Fibroblast of pulmonary artery (primary cell): ENCODE results near the gene GRM8.

Experiments used
- DNase-seq: peaks from one replicate; pipeline ENCODE4 v3.0.0-alpha.2; 2010; ENCODE audit warnings: low read depth
- H3K4me3 ChIP-seq: replicated peaks from 2 replicates; pipeline ENCODE4 v1.5.1; 2011; ENCODE audit warnings: low read depth, mild to moderate bottlenecking, control low read depth, low read length, moderate library complexity
- TF ChIP-seq, protein P1 (sequence below): IDR thresholded peaks from 2 replicates; pipeline ENCODE4 v1.5.1; 2011; ENCODE audit warnings: mild to moderate bottlenecking, control low read depth, low read length, inconsistent platforms; ENCODE audit errors: missing control alignments

The GRM8 gene

DNA sequence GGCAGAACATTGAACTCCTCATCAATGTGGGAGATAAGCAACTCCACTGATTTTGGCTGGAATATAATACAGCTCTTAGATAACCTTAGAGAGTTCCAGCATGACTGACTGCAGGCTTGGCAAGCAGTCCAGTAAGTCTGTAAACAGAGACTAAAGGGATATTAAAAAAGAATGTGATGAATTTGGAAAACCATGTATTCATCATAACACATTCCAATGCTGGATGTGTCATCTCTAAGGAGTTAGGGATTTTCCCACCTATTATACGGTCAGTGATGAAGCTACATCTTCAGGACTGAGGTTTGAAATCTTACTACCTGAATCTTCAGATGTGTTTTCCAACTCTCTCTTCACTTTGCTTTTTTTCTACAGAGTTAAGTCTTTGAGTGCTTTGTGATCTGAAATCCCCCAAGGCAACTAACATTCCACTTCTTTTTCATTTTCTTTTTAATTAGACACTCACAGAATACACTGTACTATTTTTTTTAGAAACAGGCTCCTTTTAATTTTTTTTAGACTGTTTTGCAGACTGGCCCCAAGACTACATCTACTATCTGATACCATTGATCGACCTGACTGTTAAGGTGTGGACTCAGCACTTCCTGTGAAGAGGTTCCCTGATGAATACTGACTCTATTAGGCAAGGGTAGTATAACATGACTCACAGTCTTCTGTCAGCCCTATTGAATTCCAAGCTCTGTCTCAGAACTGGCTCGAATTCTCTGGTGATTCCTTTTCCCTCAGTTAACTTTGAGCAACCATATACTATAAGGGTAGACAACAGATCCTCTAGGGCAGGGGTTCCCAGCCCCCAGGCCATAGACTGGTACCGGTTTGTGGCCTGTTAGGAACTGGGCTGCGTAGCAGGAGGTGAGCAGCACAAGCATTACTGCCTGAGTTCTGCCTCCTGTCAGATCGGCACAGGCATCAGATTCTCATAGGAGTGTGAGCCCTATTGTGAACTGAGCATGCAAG is 678.2 kb downstream of the GRM8 start:
- TF ChIP-seq, protein P1, sequence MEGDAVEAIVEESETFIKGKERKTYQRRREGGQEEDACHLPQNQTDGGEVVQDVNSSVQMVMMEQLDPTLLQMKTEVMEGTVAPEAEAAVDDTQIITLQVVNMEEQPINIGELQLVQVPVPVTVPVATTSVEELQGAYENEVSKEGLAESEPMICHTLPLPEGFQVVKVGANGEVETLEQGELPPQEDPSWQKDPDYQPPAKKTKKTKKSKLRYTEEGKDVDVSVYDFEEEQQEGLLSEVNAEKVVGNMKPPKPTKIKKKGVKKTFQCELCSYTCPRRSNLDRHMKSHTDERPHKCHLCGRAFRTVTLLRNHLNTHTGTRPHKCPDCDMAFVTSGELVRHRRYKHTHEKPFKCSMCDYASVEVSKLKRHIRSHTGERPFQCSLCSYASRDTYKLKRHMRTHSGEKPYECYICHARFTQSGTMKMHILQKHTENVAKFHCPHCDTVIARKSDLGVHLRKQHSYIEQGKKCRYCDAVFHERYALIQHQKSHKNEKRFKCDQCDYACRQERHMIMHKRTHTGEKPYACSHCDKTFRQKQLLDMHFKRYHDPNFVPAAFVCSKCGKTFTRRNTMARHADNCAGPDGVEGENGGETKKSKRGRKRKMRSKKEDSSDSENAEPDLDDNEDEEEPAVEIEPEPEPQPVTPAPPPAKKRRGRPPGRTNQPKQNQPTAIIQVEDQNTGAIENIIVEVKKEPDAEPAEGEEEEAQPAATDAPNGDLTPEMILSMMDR: no peak
- peak; percentile 29 for DNase-seq
- H3K4me3 ChIP-seq: no peak overlapping the region

DNA sequence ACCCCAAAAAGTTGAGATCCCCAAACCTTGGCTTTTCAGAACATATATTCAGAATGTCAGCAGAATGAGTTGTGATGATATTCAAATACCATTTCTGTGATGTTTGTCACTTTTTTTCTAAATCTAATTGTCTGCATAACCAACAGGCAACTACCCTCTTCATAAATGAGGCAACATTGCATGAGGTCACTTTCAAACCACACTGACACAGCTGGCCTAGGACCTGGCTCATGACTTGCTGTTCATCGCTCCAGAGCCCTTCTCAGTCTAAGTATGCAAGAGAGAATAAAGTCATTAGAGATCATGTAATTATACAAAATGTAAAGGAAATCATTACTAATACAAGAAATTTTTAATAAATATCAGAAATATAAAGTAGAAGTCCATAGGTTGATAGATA is 681.9 kb downstream of the GRM8 start:
- TF ChIP-seq, protein P1: no peak
- H3K4me3 ChIP-seq: no peak overlapping the region
- no peak for DNase-seq

DNA sequence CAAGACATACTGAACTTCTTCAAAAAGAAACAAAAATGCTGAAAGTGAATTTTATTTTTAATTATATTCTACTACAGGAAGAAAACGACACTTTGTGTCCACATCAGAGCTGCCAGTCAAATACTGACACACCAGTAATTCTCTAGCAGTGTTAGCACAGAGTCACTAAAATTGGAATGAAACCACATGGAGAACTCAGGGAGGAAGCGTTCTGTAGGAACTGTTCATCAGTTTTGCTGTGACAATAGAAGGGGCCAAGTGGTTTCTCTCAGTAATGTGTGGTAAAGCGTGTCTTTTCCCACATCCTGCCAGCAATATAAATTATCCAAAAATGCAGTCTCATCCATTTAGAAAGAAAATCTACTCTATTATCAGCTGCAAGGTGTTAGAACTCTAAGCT is 683.3 kb downstream of the GRM8 start:
- H3K4me3 ChIP-seq: no peak overlapping the region
- DNase-seq: no peak
- TF ChIP-seq, protein P1: no peak

DNA sequence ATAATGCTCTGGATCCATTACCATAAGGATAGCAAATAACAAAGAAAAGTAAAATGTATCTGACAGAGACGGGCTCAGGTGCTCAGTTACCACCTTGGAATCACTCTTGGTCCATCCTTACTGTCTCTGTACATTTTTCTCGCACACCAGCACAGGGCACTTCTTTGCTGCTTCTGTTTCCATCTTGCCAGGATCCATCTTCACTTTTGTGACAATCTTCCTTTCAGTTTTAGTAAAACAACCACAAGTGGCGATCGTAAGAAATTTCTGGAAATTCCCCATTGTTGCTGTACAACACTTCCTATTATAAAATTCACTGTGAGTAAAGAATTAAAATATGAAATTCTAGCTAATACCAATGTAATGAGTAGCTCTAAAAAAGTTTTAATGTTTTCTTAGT is 695.5 kb downstream of the GRM8 start:
- no peak for DNase-seq
- TF ChIP-seq, protein P1: no peak
- H3K4me3 ChIP-seq: no peak overlapping the region

DNA sequence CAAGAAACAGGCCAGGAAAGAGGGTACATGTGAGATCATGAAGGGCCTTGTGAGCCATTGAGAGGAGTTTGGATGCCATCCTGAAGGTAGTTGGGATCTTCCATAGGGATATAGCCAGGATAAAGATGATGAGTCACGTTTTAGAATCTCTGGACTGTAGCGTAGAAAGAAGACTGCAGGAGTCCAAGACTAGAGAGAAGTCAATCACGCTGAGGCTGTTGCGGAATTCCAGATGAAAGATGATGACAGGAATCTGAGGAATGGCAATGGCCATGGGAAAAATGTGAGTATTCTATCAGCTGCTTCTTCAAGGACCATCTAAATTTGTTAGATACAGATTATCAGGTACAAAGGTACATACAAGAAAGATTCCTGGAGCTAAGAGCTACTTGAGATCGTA is 711.3 kb downstream of the GRM8 start:
- TF ChIP-seq, protein P1: no peak
- no peak overlapping the region for H3K4me3 ChIP-seq
- no peak for DNase-seq

DNA sequence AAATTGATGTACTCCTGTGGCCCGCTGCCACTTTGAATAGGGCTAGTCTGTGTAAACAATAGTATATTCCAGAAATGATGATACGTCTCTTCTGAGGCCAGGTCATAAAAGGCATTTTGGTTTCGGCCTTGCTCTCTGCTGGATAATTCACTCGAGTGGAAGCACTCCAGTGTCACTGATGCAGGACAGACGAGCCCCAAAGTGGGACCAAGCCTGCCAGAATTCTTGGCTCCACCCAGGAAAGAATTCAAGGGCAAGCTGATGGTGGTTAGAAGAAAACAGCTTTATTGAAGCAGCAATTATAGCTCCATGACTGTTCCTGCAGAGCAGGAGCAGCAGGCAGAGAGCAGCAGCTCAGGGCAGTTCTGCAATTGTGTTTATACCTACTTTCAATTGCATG is 717.6 kb downstream of the GRM8 start:
- TF ChIP-seq, protein P1: no peak
- DNase-seq: no peak
- no peak overlapping the region for H3K4me3 ChIP-seq

DNA sequence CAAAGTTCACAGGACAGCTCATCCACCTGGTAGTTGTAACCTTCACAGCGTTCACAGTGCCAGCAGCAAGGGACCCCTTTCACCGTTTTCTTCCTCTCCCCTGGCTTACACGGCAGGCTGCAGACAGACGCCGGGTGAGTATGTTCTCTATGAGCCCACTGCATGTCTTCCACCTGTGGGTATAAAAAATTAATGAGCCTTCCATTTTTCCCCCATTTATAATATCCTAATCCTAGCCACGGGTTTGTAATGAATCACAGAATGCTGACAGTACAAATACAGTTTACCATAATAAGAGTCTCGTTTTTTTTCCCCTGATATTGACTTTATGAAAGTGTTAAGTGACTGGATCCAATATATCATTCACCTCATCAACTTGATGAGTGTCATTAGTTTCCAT is 719.0 kb downstream of the GRM8 start:
- DNase-seq: no peak
- no peak overlapping the region for H3K4me3 ChIP-seq
- TF ChIP-seq, protein P1: no peak
